K562 (cell line): ENCODE measurements around the gene ZNF516.

Experiments used
- BRD4 ChIP-seq: fragments of 200-600 bp; sonication (generic); IDR thresholded peaks from 2 replicates; pipeline ENCODE4 v1.6.1; 2017; ENCODE audit warnings: inconsistent platforms
- CREB5 ChIP-seq: fragments of 250-450 bp; sonication (Bioruptor Pico); IDR thresholded peaks from 2 replicates; pipeline ENCODE4 v1.5.0; 2020; ENCODE audit warnings: mild to moderate bottlenecking
- CTCF ChIP-seq, 3 experiments: IDR thresholded peaks in 2 of 3; conservative IDR thresholded peaks in 1 of 3; 2 replicates each; pipeline ENCODE4 v1.5.1; 2011 to 2012; ENCODE audit warnings: low read length in 3 of 3, mild to moderate bottlenecking in 3 of 3, control low read depth in 2 of 3, improper control_type of control experiment in 1 of 3, inconsistent platforms in 1 of 3, low read depth in 1 of 3, mixed read lengths in 1 of 3, moderate library complexity in 1 of 3; ENCODE audit not compliant: insufficient read depth in 2 of 3
- EP300 ChIP-seq: IDR thresholded peaks from 2 replicates; pipeline ENCODE4 v1.6.1; 2012; ENCODE audit warnings: low read length, improper control_type of control experiment
- GABPA ChIP-seq: fragments of 200-800 bp; sonication (Bioruptor generic); conservative IDR thresholded peaks from 2 replicates; pipeline ENCODE4 v1.6.1; 2016; ENCODE audit warnings: low read depth, missing genetic modification characterization, missing compliant biosample characterization
- MYC ChIP-seq, 2 experiments: fragments of 250-450 bp in 1 of 2; sonication (Bioruptor Pico) in 1 of 2; IDR thresholded peaks; 2 replicates each; pipeline versions ENCODE4 v1.5.1 to v1.6.1; 2012 to 2021; ENCODE audit warnings: low read depth in 2 of 2, borderline replicate concordance in 1 of 2, improper control_type of control experiment in 1 of 2, low read length in 1 of 2, mild to moderate bottlenecking in 1 of 2, moderate library complexity in 1 of 2
- POLR2AphosphoS5 ChIP-seq: IDR thresholded peaks from 2 replicates; pipeline ENCODE4 v1.6.1; 2011; ENCODE audit warnings: mild to moderate bottlenecking, low read depth, low read length, moderate library complexity; ENCODE audit not compliant: control insufficient read depth, insufficient read depth

DNA sequence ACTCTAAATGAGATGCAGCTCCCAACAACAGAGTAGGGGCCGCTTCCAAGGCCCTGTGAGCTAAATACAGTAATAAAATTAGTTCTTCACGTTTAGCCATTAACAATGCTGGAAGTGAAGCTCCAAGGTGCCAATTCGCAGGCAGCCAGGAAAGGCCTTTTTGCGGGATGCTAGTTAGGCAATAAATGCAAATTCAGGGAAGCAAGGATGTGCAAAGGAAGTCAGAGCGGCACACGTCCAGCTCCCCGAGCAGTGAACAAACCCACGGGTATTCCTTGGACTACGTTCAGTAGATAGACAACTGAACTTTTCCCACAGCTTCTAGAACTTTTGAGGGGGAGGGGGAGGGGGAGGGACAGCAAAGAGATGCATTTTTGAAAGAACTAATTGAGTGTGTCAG, 6.9 kb downstream of the ZNF516 start:
- TF ChIP-seq GABPA (no peak), POLR2AphosphoS5 (no peak), CREB5 (no peak), CTCF (IDR thresholded peaks at IDR 0.05 in 2 of 3, conservative IDR thresholded peaks at IDR 0.05 in 1 of 3; ENCODE audit: insufficient read depth in 2 of 3, low read depth in 1 of 3, low read length in 3 of 3) (no peak), MYC (IDR thresholded peaks at IDR 0.05; ENCODE audit: low read depth, low read length) (no peak), MYC (CRISPR knock-in tag; IDR thresholded peaks at IDR 0.05; ENCODE audit: borderline replicate concordance, low read depth) (no peak), EP300 (no peak), BRD4 (no peak)
